Middle frontal gyrus (tissue), 1 donor: Measurements from ENCODE around the gene NUDCD2.

ENCODE experiments used
- DNase-seq: peaks from one replicate; pipeline ENCODE4 v3.0.0-alpha.2; 2015; ENCODE audit warnings: low spot score; ENCODE audit errors: extremely low spot score

NUDCD2 gene, protein sequence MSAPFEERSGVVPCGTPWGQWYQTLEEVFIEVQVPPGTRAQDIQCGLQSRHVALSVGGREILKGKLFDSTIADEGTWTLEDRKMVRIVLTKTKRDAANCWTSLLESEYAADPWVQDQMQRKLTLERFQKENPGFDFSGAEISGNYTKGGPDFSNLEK

GRCh38 chr5:163459819-163460561, at the start of gene NUDCD2:
Gene NUDCD2 (minus strand): TSS chr5:163460102. CDS start chr5:163460050, 52 bp downstream.
- peak; percentile 94 for DNase-seq

GRCh38 chr5:163509291-163509951, 49.5 kb upstream of the NUDCD2 start:
- no peak for DNase-seq

- DNase-seq: no peak
Measured at GRCh38 chr5:163508753-163509152, 48.9 kb upstream of the NUDCD2 start.

- DNase-seq: no peak
Measured at GRCh38 chr5:163506726-163507125, 46.8 kb upstream of the NUDCD2 start.

- DNase-seq: no peak
Measured at GRCh38 chr5:163506095-163506457, 46.2 kb upstream of the NUDCD2 start.

- peak; percentile 94 for DNase-seq
Measured at GRCh38 chr5:163505368-163506094, 45.6 kb upstream of the NUDCD2 start, which contains the start of gene MAT2B. Gene MAT2B (plus strand): TSS chr5:163505619. CDS start chr5:163505687, 68 bp downstream.

DNA sequence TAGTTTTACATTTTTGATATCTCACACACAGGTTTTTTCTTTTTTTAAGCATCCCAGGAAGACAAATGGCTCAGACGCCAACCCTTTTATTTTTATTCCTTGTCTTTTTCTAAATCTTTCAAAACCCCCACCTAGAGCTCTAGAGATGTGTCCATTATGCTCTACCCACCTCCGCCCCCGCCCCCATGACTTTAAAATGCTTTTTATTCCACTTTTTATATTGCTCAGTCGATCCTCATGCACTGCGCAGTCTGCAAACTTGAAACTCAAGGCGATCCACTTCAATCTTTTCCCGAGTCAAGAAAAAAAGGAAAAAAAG, 45.1 kb upstream of the NUDCD2 start:
- DNase-seq: no peak

DNA sequence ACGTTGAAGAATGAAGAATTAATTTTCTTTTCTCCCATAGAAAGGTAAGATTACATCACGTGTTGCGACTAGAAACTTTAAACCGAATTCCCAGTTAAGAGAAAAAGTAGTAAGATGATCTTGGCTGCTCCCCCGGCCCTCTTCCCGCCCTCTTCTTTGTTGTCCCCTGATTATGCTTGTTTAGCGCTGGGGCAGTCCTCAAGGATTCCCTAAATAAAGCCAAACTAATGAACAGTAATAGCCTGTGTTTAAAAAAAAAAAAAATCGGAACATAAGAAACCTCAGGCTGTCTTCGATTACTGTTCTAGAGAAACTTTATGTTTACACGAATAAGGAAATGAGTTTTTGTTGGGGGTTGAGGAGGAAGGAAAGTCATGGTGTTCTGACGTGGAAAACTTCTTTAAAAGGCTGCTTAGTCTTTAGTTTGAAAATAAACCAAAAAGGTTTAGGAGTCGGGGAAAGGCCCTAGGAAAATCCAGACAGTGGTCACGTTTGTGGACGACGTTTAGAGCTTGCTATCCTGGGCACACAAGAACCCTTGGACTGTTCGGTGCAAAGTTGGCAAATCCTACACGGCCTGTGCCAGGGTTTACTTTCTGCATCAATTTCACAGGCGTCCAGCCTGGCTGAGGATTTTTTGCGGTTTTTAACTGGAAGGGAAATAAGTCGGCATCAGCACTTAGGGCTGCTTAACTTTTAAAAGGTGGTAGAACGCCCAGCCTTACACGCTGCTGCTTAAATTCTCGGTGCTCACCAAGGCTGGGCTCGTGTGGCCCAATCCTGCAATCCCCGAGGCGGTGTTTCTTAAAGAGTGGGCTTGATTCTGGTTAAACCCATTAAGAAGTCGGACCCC, 44.4 kb upstream of the NUDCD2 start:
- no peak for DNase-seq

GRCh38 chr5:163503106-163504078, 43.5 kb upstream of the NUDCD2 start:
- DNase-seq: no peak

DNA sequence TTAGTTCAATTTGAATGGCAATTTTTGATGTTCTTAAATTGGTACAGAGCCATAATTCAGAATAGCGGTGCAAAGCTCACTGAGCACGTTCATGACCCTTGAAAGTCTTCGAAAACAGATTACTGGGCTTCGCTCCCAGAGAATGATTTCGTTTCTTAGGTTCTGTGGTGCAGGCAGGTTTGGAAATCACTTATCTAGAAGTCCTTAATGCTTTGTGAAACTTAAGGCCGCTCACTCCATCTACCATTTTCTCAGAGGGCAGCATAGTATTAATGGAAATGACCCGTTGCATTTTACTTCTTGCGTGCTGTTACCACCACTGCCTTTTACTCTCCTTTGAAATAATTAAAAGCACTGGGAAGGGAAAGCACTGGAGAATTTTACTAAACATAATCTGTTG, 42.6 kb upstream of the NUDCD2 start:
- no peak for DNase-seq

DNA sequence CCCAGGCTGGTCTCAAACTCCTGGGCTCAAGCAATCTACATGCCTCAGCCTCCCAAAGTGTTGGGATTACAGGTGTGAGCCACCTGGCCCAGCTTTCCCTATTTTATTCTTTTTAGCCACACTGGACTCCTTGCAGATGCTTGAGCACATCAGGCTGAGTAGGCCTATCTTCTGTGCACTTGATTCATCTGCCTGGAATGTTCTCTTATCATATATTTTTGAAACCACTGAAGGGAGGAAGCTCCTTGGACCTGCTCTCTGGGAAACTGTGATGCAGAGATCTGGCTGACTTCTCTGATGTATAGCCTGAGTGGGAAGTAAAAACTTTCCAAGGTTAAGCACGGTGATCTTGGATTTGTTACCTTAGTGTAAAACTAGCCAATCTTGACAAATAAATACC, 39.0 kb upstream of the NUDCD2 start:
- DNase-seq: no peak

DNA sequence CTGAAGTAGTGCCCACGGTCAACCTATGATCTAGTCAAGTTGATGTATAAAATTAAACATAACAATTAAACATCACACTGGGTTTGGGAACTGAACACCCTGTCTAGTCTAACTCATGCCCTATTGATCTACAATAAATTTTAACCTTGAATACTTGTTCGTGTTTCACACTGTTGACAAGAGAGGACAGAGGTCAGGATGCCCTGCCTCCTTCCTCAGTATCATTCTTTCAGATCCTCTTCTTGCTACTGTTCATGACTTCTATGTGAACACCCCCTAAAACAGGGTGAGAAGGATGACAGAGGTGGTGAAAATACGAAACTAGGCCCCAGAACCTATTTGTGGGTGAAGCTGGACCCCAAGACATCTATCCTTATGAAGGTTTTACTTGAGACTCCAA, 37.4 kb upstream of the NUDCD2 start:
- DNase-seq: no peak

- no peak for DNase-seq
Measured at GRCh38 chr5:163496286-163496685, 36.4 kb upstream of the NUDCD2 start.

DNA sequence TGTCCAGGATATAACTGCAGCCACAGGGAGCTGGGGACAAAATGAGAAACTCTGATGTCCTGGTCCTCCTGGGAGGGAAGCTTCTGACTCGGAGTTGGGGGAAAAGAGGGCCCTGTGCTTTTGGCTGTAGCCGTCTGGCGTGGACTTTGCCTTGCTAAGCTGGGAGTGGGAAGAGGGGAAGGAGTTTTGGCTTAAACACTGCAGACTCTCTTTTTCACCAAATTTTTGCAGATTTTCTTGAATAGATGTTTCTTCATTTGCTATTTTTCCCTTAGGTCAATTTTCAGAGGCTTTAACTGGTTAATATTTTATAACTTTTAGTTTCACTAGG, 29.8 kb upstream of the NUDCD2 start:
- DNase-seq: no peak

DNA sequence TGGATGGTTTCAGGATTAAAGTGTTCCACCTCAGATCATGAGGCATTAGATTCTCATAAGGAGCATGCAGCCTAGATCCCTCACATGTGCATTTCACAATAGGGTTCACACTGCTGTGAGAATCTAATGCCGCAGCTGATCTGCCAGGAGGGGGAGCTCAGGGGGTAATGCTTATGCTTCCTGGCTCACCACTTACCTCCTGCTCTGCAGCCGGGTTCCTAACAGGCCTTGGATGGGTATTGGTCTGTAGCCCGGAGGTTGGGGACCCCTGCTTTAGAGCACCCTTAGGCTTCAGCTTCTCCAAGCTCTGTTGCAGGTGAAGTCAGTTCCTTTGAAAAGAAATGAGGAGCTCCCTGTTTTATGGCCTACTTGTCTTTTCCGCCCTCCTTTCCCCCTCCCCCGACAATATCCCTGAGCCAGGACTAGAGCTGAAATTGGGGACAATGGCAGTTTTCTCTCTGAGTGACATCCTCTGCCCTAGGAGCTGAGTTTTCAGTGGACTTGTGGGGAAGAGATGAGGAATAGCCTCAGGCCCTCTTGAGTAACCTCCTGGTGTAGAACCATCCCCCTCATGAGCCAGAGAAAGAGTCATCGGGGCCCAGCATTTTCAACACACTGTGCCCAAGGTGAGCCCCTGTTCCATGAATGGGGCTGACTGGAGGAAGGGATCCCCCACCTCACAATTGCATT, 29.3 kb upstream of the NUDCD2 start:
- no peak for DNase-seq

DNA sequence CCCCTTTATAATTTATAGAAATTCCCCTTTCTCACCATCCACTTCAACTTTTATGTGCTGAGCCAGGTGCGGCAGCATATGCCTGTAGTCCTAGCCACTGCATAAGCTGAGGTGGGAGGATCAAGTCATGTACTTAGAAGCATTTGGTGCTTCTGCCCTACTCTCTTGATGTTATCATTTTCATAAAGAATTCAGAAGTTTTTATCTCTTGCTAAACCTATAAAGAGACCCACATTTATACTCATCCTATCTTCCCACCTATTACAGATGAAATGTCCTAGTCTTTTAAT, 19.0 kb upstream of the NUDCD2 start:
- no peak for DNase-seq

GRCh38 chr5:163478126-163478981, 18.5 kb upstream of the NUDCD2 start:
- no peak for DNase-seq

DNA sequence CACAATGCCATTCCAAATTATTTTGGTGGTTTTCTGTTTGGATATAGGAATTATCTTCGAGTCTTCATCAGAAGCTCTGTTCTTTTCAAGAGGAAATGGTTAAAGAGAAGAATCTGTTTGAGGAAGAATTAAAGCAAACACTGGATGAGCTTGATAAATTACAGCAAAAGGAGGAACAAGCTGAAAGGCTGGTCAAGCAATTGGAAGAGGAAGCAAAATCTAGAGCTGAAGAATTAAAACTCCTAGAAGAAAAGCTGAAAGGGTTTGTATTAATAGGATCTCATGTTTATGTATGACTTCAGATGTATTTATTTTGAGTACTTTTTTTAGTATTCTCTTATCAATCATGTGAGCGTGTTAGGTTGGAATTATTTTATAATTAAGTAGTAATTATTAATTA, 15.5 kb upstream of the NUDCD2 start:
- no peak for DNase-seq
